HT1080 (cell line): Measurements from ENCODE around the gene MTHFR. TPM values are rescaled to one million over a fixed set of nuclear protein-coding genes. Genes with fewer than 3 reads are reported as not detected.
"Not testable (repeated sequence)": the region's sequence is repeated elsewhere in the genome, so short reads cannot be mapped to it uniquely, and the experiment has no call there.

Experiments used
- DNase-seq: peaks from one replicate; pipeline ENCODE4 v3.0.0-alpha.2; 2015; ENCODE audit warnings: low read depth
- total RNA-seq: library from RNA; depleted of rRNA; stranded (reverse); fragments of >200 nt; shearing (Covaris generic); gene quantifications from 2 replicates; pipeline ENCODE4 v1.2.3, GENCODE V29; 2014

MTHFR gene
- total RNA-seq, 1 experiment from 2014 or later, result 5.8 TPM

GRCh38 chr1:11833900-11834299 lies 28.1 kb upstream of the MTHFR start:
- no peak for DNase-seq

- DNase-seq, result no peak
Observed at GRCh38 chr1:11833497-11833896, 27.7 kb upstream of the MTHFR start.

DNA sequence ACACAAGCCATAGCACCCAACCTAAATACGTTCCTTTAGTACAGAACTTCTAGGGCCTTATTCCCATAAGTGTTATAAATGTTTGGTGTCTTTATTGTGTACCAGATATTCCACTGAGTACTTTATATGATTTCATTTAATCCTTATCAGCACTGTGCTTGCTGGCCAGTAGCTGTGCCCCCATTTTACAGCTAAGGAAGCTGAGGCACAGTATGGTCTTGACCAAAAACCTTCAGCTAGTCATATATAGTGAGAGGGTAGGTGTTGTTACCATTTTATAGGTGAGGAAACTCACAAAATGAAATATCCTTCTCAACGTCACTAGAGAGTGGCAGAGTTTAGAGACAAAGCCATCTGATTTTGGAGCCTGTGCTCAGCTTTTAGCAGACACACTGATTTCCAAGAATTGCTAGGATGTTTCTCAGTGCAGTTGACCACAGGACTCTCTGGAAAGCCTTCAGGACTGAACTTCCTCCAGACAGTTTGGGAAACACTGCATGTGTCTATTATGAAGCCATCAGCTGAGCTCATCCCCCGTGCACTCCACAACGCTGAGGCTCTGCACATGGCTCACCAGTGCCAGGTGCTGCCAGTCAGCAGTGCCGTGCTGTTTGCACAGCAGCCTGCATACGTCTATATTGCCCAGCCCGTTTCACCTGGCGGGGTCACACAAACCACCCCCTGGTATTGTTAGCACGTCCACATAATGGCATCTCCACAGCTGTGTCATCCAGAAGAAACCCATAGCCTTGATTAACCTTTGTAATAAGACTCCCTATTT lies 26.4 kb upstream of the MTHFR start:
- DNase-seq, result no peak

GRCh38 chr1:11828511-11828910 lies 22.7 kb upstream of the MTHFR start:
- DNase-seq, result no peak

- DNase-seq, result no peak
Observed at GRCh38 chr1:11826946-11827345, 21.2 kb upstream of the MTHFR start.

GRCh38 chr1:11825131-11825530 lies 19.4 kb upstream of the MTHFR start:
- DNase-seq, result peak; percentile 68

DNA sequence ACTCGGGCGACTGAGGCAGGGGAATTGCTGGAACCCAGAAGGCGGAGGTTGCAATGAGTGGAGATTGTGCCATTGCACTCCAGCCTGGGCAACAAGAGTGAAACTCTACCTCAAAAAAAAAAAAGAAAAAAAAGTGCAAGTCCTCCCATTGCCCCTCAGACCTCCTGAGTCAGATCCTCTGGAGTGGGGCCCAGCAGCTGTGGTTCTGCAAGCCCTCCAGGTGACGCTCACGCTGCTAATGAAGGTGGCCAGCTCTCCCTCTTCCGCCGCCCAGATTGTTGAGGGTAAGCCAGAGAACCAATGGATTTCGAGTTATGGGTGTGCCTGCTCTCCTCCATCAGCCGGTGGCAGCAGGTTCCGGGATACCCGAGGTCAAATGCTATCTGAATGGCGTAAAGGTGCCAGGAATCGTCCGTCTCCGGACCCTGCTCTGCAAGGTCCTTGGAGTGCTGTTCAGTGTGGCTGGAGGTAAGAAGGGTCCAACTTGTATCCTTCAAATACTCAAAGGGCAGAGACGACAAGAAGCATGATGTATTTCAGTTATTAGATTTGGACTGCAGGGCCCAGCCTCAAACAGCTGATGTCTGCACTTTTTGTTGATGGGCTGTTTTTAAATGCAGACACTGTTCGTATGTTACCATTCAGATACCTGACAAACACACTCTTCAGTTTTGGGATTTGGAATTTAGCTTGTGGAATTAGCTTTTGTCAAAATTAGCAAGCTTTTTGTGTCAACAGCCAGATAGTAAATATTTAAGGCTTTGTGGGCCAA lies 17.8 kb upstream of the MTHFR start:
- DNase-seq, result no peak

DNA sequence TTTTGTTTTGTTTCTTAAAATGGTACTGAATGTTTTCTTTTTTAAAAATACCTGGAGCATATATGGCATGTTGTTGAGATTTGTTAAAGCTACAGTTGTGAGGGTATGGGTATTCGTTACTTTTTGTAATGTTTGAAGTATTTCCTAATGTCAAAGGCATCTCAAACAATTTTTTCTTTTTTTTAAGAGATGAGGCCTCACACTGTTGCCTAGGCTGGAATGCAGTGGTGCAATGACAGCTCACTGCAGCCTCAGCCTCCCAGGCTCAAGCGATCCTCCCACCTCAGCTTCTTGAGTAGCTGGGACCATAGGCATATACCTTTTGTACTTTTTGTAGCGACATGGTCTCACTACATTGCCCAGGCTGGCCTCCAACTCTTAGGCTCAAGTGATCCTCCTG lies 16.3 kb upstream of the MTHFR start:
- DNase-seq, result peak; percentile 45

- no peak for DNase-seq
Observed at GRCh38 chr1:11817192-11817591, 11.4 kb upstream of the MTHFR start.

GRCh38 chr1:11813021-11813420 lies 7.3 kb upstream of the MTHFR start:
- no peak for DNase-seq

- no peak for DNase-seq
Observed at GRCh38 chr1:11807133-11807532, 1.4 kb upstream of the MTHFR start.

DNA sequence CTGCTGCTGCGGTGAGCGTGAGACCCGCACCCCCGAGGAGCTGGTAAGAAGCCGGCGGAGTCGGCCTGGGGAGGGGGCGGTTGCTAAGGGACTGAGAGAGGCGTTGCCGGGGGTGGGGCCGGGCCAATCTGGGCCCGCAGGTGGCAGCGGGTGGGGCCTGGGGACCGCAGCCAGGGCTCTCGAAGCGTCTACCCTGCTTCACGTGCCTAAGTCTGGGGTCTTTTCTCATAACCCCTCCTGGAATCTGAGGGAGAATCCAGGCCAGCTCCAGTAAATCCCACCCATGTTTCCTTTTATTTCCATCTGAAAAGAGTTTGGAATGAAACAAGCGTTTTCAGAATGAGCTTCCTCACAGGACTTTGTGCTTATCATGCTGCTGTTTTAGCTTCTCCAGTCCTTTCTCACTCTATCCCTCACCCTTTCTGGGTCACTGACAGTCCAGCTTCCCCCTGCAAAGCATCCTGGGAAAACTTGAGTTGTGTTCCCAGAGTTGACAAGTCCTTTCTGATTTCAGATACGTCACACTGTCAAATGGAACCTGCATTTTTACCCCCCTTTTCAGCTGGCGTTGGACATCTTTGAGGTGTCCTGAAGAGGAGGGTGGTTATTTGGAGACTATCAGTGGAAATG lies 658 bp upstream of the MTHFR start:
- DNase-seq, result peak; percentile 30

- DNase-seq, result no peak
Observed at GRCh38 chr1:11804666-11805421, 920 bp downstream of the MTHFR start.

DNA sequence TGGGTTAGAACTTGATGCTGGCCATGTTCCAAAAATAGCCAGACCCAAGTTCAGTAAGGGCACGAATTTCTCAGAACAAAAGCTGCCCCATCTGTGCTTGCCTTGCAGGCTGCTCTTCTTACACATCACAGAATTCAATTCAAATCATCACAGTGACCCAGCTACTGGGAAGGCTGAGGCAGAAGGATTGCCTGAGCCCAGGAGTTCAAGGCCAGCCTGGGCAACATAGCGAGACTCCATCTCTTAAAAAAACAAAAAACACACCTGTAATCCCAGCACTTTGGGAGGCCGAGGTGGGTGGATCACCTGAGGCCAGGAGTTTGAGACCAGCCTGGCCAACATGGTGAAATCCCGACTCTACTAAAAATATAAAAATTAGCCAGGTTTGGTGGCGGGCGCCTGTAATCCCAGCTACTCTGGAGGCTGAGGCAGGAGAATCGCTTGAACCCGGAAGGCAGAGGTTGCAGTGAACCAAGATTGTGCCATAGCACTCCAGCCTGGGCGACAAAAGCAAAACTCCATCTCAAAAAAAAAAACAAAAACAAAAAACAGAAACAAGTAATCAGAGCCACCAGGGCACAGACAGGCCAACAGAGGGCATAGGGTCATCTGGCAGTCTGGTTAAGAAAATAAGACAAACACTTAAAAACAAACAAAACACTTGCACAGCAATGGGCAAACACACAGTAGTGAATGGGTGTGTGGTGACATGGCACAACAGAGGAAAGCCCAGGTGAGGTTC lies 1.7 kb downstream of the MTHFR start:
- not testable (repeated sequence) for DNase-seq

GRCh38 chr1:11802973-11803885 lies 2.5 kb downstream of the MTHFR start:
- DNase-seq, result peak; percentile 78

GRCh38 chr1:11802616-11802972 lies 3.2 kb downstream of the MTHFR start:
- DNase-seq, result no peak

GRCh38 chr1:11800756-11801433 lies 4.9 kb downstream of the MTHFR start:
- peak; percentile 33 for DNase-seq

GRCh38 chr1:11800391-11800755 lies 5.4 kb downstream of the MTHFR start:
- DNase-seq, result no peak

GRCh38 chr1:11799896-11800295 lies 5.9 kb downstream of the MTHFR start:
- DNase-seq, result no peak
